ENCODE measurements around the gene SSR1.

- TF ChIP-seq ZNF274 (IDR thresholded peaks at IDR 0.05; ENCODE audit: low read depth, low read length) (no peak), YY1 (IDR thresholded peaks at IDR 0.05; ENCODE audit: insufficient read depth, insufficient read length) (no peak), SUZ12 (IDR thresholded peaks at IDR 0.05; ENCODE audit: extremely low read depth, insufficient read depth, insufficient read length) (no peak)
These were observed 14.9 kb downstream of the SSR1 start for GRCh38 chr6:7298113-7298512.
